ENCODE data around the gene GSTA3. TPM values are rescaled to one million over a fixed set of nuclear protein-coding genes. Genes with fewer than 3 reads are reported as not detected.
A peak's percentile ranks its signal among the peaks of the same experiment; 100 is the strongest.
"Not testable (repeated sequence)": the region's sequence is repeated elsewhere in the genome, so short reads cannot be mapped to it uniquely, and the experiment has no call there.

The GSTA3 gene
- total and polyA plus RNA-seq, 2 experiments from 2014 or later: not detected

- H3K27me3 Mint-ChIP-seq (ENCODE audit: insufficient read depth, low read depth, poor library complexity): peaks cover 9% of the 10 kb centered on the region
- no peaks in the 10 kb centered on the region for H3F3A ChIP-seq (replicated peaks; ENCODE audit: low read depth)
- DNase-seq (ENCODE audit: low spot score): no peak
- H3K27me3 ChIP-seq (ENCODE audit: insufficient read depth): no peaks in the 10 kb centered on the region
- H3K4me1 Mint-ChIP-seq: peaks cover 19% of the 10 kb centered on the region
- H3K27ac Mint-ChIP-seq: no peak overlapping the region
- no peak overlapping the region for H3K4me2 ChIP-seq
- H3K9me2 ChIP-seq (ENCODE audit: insufficient read depth): no peaks in the 10 kb centered on the region
- H4K20me1 ChIP-seq (replicated peaks; ENCODE audit: insufficient read depth): no peaks in the 10 kb centered on the region
- no peaks in the 10 kb centered on the region for H3K36me3 Mint-ChIP-seq (ENCODE audit: low read depth)
- TF ChIP-seq CREB1 (CRISPR knock-in tag; IDR thresholded peaks at IDR 0.05; ENCODE audit: low read depth) (no peak), ZNF114 (CRISPR knock-in tag; IDR thresholded peaks at IDR 0.05) (no peak), ZNF331 (CRISPR knock-in tag; IDR thresholded peaks at IDR 0.05; ENCODE audit: low read depth) (no peak), REST (IDR thresholded peaks at IDR 0.05; ENCODE audit: unreplicated experiment) (no peak), STAT1 (IDR thresholded peaks at IDR 0.05; ENCODE audit: unreplicated experiment) (no peak), EZH2 (IDR thresholded peaks at IDR 0.05; ENCODE audit: low read depth, unreplicated experiment) (no peak), EZH2phosphoT487 (IDR thresholded peaks at IDR 0.05; ENCODE audit: unreplicated experiment) (no peak), CTCF (conservative IDR thresholded peaks at IDR 0.05; ENCODE audit: low read depth in 2 of 2) (no peak)
- H3K4me3 ChIP-seq: no peak overlapping the region
- no peaks in the 10 kb centered on the region for H3K36me3 ChIP-seq (ENCODE audit: insufficient read depth)
- ATAC-seq: no peak
- no peak overlapping the region for H3K27ac ChIP-seq (ENCODE audit: low read depth)
- no peak overlapping the region for H3K4me3 Mint-ChIP-seq
- H3K9me3 Mint-ChIP-seq: no peaks in the 10 kb centered on the region
- no peaks in the 10 kb centered on the region for H3K79me2 ChIP-seq (replicated peaks; ENCODE audit: insufficient read depth)
- H2AFZ ChIP-seq: 0 out of 2 replicates have a peak overlapping the region, but pooled peaks have one; percentile 25
- peaks cover 12% of the 10 kb centered on the region; the same call in 1 of the 2 replicates for H3K4me1 ChIP-seq (ENCODE audit: insufficient read depth)
Observed at GRCh38 chr6:52946306-52946705, 36.8 kb upstream of the GSTA3 start.

- H3K4me3 ChIP-seq: not testable (repeated sequence)
Observed at GRCh38 chr6:52942821-52943220, 33.3 kb upstream of the GSTA3 start.

More at GRCh38 chr6:52942821-52943220, 33.3 kb upstream of the GSTA3 start:
- H3K9me3 Mint-ChIP-seq; H3F3A ChIP-seq (replicated peaks; ENCODE audit: low read depth); H3K36me3 Mint-ChIP-seq (ENCODE audit: low read depth); H3K4me3 Mint-ChIP-seq; H3K4me2 ChIP-seq; DNase-seq (ENCODE audit: low spot score); H3K27ac ChIP-seq (ENCODE audit: low read depth); H3K79me2 ChIP-seq (replicated peaks; ENCODE audit: insufficient read depth); ATAC-seq; H3K27me3 Mint-ChIP-seq (ENCODE audit: insufficient read depth, low read depth, poor library complexity); H3K36me3 ChIP-seq (ENCODE audit: insufficient read depth); H3K27me3 ChIP-seq (ENCODE audit: insufficient read depth); H3K9me2 ChIP-seq (ENCODE audit: insufficient read depth); H3K27ac Mint-ChIP-seq; H4K20me1 ChIP-seq (replicated peaks; ENCODE audit: insufficient read depth): not testable (repeated sequence)
- H2AFZ ChIP-seq: peak overlapping the region; percentile 75; the same call in 1 of the 2 replicates
- H3K4me1 ChIP-seq (ENCODE audit: insufficient read depth): peaks cover 12% of the 10 kb centered on the region; the same call in 1 of the 2 replicates
- H3K4me1 Mint-ChIP-seq: peaks cover 19% of the 10 kb centered on the region

All from GM23338 (cell line).